Endodermal cell (in vitro differentiated cells): ENCODE measurements around the gene ECSCR. TPM values are rescaled to one million over a fixed set of nuclear protein-coding genes. Genes with fewer than 3 reads are reported as not detected.

Source experiments
- DNase-seq: peaks from one replicate; pipeline ENCODE4 v3.0.0-alpha.2; 2017
- H3K27ac ChIP-seq: 2 replicates; pipeline ENCODE4 v1.5.1; 2013; ENCODE audit warnings: mild to moderate bottlenecking, low read depth, low read length, moderate library complexity
- H3K27me3 ChIP-seq: 2 replicates; pipeline ENCODE4 v1.6.1; 2013; ENCODE audit warnings: mild to moderate bottlenecking, low read length, moderate library complexity; ENCODE audit not compliant: insufficient read depth, control insufficient read depth, poor library complexity, severe bottlenecking
- H3K36me3 ChIP-seq: 2 replicates; pipeline ENCODE4 v1.7.0; 2013; ENCODE audit warnings: mild to moderate bottlenecking, low read length, moderate library complexity; ENCODE audit not compliant: control insufficient read depth, insufficient read depth
- H3K4me1 ChIP-seq: one replicate; pipeline ENCODE4 v1.7.0; 2013; ENCODE audit warnings: low read length; ENCODE audit not compliant: control insufficient read depth, insufficient read depth
- H3K4me3 ChIP-seq: 2 replicates; pipeline ENCODE4 v1.5.1; 2013; ENCODE audit warnings: mild to moderate bottlenecking, low read length, moderate library complexity
- H3K9ac ChIP-seq: 2 replicates; pipeline ENCODE4 v1.6.1; 2013; ENCODE audit warnings: mild to moderate bottlenecking, low read length, moderate library complexity; ENCODE audit not compliant: poor library complexity, severe bottlenecking; ENCODE audit errors: extremely low read depth
- H3K9me3 ChIP-seq: 2 replicates; pipeline ENCODE4 v1.6.1; 2013; ENCODE audit warnings: mild to moderate bottlenecking, low read length, moderate library complexity; ENCODE audit not compliant: control insufficient read depth
- H3K27ac Mint-ChIP-seq: 2 replicates; pipeline ENCODE4 v1.8.0; 2020; ENCODE audit warnings: mixed read lengths
- H3K27me3 Mint-ChIP-seq: 2 replicates; pipeline ENCODE4 v1.8.0; 2021; ENCODE audit warnings: mild to moderate bottlenecking, mixed read lengths; ENCODE audit not compliant: insufficient read depth
- H3K36me3 Mint-ChIP-seq: 2 replicates; pipeline ENCODE4 v1.8.0; 2020; ENCODE audit warnings: low read depth, mixed read lengths
- H3K4me1 Mint-ChIP-seq: 2 replicates; pipeline ENCODE4 v1.8.0; 2020; ENCODE audit warnings: mixed read lengths
- H3K4me3 Mint-ChIP-seq: 2 replicates; pipeline ENCODE4 v1.8.0; 2020; ENCODE audit warnings: mild to moderate bottlenecking, moderate library complexity, mixed read lengths
- H3K9me3 Mint-ChIP-seq: 2 replicates; pipeline ENCODE4 v1.8.0; 2020; ENCODE audit warnings: mild to moderate bottlenecking, mixed read lengths
- WGBS, 2 experiments: methylation state at CpG; one replicate each; pipeline versions ENCODE4 v1.1.5 to v1.1.7; 2013; ENCODE audit warnings: missing lambda C conversion rate in 2 of 2, mixed read lengths in 1 of 2; ENCODE audit not compliant: insufficient coverage in 1 of 2, insufficient read length in 1 of 2; 5-methylcytosine and 5-hydroxymethylcytosine counted together
- total RNA-seq, 2 donors: library from RNA; stranded (reverse); fragmentation: NEBNext Ultra II Directional in 1 of 2; extraction: Animal tissue kit (Norgen Biotek cat#: 25700) in 1 of 2; gene quantifications; 2 replicates in 1 of 2; 3 replicates in 1 of 2; pipeline ENCODE4 v1.2.1, GENCODE V29; 2021
- TF ChIP-seq, protein P1 (sequence below): fragments of 200-600 bp; sonication (generic); conservative IDR thresholded peaks from 2 replicates; pipeline ENCODE4 v1.5.0; 2021; ENCODE audit warnings: antibody characterized with exemption, mild to moderate bottlenecking

Gene ECSCR
- total RNA-seq, 2 donors from 2014 or later = 0.62 TPM; not detected in 1

- Histone ChIP-seq H3K9ac (no peak overlapping the region), H3K27me3 (no peaks in the 10 kb centered on the region), H3K9me3 (no peaks in the 10 kb centered on the region), H3K4me3 (no peak overlapping the region), H3K27ac (no peak overlapping the region), H3K4me1 (peaks cover 11% of the 10 kb centered on the region), H3K36me3 (peaks cover 5% of the 10 kb centered on the region)
- peaks cover 17% of the 10 kb centered on the region for H3K4me1 Mint-ChIP-seq
- no peak overlapping the region for H3K4me3 Mint-ChIP-seq
- TF ChIP-seq, protein P1, sequence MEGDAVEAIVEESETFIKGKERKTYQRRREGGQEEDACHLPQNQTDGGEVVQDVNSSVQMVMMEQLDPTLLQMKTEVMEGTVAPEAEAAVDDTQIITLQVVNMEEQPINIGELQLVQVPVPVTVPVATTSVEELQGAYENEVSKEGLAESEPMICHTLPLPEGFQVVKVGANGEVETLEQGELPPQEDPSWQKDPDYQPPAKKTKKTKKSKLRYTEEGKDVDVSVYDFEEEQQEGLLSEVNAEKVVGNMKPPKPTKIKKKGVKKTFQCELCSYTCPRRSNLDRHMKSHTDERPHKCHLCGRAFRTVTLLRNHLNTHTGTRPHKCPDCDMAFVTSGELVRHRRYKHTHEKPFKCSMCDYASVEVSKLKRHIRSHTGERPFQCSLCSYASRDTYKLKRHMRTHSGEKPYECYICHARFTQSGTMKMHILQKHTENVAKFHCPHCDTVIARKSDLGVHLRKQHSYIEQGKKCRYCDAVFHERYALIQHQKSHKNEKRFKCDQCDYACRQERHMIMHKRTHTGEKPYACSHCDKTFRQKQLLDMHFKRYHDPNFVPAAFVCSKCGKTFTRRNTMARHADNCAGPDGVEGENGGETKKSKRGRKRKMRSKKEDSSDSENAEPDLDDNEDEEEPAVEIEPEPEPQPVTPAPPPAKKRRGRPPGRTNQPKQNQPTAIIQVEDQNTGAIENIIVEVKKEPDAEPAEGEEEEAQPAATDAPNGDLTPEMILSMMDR = no peak
- no peak overlapping the region for H3K27ac Mint-ChIP-seq
- H3K36me3 Mint-ChIP-seq = peaks cover 1% of the 10 kb centered on the region
- no peak for DNase-seq
- no peaks in the 10 kb centered on the region for H3K9me3 Mint-ChIP-seq
- H3K27me3 Mint-ChIP-seq = no peaks in the 10 kb centered on the region
Measured at GRCh38 chr5:139407517-139407916, 55.0 kb downstream of the ECSCR start.

DNA sequence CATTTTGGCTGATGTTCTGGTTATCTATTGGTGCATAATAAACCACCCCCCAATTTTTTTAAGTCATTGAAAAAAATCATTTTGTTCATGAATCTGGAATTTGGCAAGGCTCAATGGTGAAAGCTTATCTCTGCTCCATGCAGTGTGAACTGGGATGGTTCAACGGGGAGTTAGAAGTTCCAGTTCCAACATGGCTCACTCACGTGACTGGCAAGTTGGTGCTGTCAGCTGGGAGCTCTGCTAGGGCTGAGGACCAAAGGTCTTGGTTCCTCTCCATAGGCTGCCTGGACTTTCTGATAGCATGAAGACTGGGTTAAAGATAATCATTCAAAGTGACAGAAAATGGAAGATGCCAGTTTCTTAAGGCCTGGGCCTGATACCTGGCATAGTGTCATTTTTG lies 55.6 kb downstream of the ECSCR start:
- Histone ChIP-seq H3K27me3 (no peaks in the 10 kb centered on the region), H3K4me3 (no peak overlapping the region), H3K9me3 (no peaks in the 10 kb centered on the region), H3K36me3 (peaks cover 5% of the 10 kb centered on the region), H3K9ac (no peak overlapping the region), H3K27ac (no peak overlapping the region), H3K4me1 (peaks cover 11% of the 10 kb centered on the region)
- Mint-ChIP-seq H3K9me3 (no peaks in the 10 kb centered on the region), H3K27me3 (no peaks in the 10 kb centered on the region), H3K4me1 (peaks cover 17% of the 10 kb centered on the region), H3K27ac (no peak overlapping the region), H3K4me3 (no peak overlapping the region), H3K36me3 (no peaks in the 10 kb centered on the region)
- TF ChIP-seq, protein P1 = no peak
- WGBS, 2 experiments = 92 to 97% methylated on average over 2 of the region's 2 CpGs
- no peak for DNase-seq

GRCh38 chr5:139404484-139404840 lies 58.1 kb downstream of the ECSCR start:
- peak overlapping the region; percentile 96 for H3K27ac ChIP-seq
- WGBS, 2 experiments = 81 to 82% methylated on average over 3 to 5 of the region's 5 CpGs

More at GRCh38 chr5:139404484-139404840, 58.1 kb downstream of the ECSCR start:
- Mint-ChIP-seq H3K27ac (peak overlapping the region; percentile 100), H3K27me3 (no peaks in the 10 kb centered on the region), H3K4me3 (peak overlapping the region; percentile 91), H3K4me1 (peaks cover 14% of the 10 kb centered on the region), H3K9me3 (no peaks in the 10 kb centered on the region), H3K36me3 (peaks cover 6% of the 10 kb centered on the region)
- peak overlapping the region; percentile 93 for H3K4me3 ChIP-seq
- TF ChIP-seq, protein P1 = no peak
- peaks cover 11% of the 10 kb centered on the region for H3K4me1 ChIP-seq
- H3K9me3 ChIP-seq = no peaks in the 10 kb centered on the region
- DNase-seq = no peak
- H3K9ac ChIP-seq = peak overlapping the region; percentile 58
- no peaks in the 10 kb centered on the region for H3K27me3 ChIP-seq
- H3K36me3 ChIP-seq = no peaks in the 10 kb centered on the region
